Activated T-cell treated with anti-CD3 and anti-CD28 coated beads, Interleukin-2, amount 50 U/mL, for 48 hours (primary cell): ENCODE measurements around the gene RFESD.
"Not testable (repeated sequence)": the region's sequence is repeated elsewhere in the genome, so short reads cannot be mapped to it uniquely, and the experiment has no call there.

ENCODE experiments used
- DNase-seq, 2 experiments: peaks; one replicate each; pipeline ENCODE4 v3.0.0-alpha.2; 2020

RFESD gene

DNA sequence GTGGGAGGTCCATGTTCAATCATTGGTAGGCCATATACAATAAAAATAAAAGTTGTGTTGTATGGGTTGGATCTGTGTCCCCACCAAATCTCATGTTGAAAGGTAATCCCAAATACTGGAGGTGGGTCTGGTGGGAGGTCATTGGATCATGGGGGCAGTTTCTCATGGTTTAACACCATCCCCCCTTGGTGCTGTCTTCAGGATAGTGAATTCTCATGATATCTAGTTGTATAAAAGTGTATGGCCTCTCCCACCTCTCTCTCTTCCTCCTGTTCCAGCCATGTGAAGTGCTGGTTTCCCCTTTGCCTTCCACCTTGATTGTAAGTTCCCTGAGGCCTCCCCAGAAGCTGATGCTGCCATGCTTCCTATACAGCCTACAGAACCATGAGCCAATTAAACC lies 21.1 kb downstream of the RFESD start:
- DNase-seq = no peak

- no peak for DNase-seq
These were observed 21.6 kb downstream of the RFESD start for GRCh38 chr5:95668216-95668615.

DNA sequence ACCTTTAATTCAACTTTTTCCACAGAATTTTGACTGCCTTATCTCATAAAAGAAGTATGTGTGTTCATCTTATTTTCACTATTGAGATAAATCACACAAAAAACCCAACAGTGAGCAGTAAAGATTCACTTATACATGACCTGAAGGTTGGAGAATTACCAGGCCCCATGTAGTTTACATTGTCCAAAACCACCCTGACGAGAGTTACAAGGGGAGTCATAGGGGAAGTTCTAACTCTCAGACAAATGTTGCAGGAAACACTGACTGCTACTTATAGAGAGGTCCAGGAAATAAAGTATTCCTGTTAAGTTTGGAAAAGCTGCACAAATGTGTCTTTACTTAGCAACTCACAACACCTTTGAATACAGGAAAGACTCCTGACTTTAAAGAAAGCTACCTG lies 22.2 kb downstream of the RFESD start:
- no peak for DNase-seq

DNA sequence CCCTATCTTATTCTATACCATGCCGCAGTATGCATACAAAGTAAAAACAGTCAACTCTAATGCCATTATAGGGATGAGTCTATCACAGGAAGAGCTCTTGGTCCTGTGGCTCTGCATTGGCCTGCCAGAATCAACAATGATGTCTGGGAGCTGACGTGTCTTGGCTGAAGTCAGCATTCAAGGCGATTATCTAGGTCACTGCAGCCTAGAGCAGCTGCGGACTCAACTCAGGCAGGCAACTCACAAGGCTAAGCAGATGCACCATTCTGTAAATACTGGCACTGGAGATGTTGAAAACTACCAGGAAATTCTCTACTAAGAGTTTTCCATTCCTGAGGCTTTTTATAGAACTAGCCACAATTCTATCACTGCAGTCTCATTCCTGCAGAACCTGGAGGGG lies 23.0 kb downstream of the RFESD start:
- DNase-seq = no peak

DNA sequence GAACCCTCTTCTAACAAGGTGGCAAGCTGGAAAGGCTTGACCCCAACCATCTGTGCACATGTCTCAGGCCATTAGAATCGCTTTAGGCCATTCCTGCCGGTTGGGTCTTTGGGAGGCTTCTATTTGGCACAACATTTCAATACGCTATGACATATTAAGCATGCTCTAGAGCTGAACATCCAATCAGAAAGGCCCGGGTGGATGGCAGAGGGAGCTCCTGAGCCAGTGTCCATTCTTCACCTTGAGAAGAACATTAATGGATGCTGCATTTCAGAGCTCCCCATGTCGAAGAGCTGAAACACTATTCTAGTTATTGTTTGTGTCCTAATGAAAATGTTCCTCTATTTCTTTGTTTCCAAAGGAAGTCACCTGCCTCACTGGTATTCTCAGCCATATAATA lies 23.4 kb downstream of the RFESD start:
- no peak for DNase-seq

- no peak for DNase-seq
These were observed 24.0 kb downstream of the RFESD start for GRCh38 chr5:95670568-95670967.

DNA sequence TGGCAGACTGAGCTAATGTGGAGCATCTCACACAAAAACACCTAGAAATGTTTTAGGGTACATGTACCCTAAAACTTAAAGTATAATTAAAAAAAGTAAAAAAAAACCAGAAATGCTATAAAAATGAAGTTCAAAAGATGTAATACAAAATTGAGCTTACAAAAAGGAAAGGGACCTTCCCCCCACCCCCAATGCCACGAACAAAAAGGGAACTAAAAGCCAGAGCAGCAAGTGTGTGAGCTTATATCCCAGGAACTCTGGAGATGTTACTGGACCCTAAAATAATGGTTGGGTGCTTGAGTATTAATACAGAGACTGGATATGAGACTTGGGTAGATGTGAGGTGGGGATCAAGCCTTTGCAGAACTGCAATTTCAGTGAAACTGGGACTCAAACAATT lies 25.2 kb downstream of the RFESD start:
- no peak for DNase-seq

- DNase-seq = no peak
These were observed 26.1 kb downstream of the RFESD start for GRCh38 chr5:95672641-95673040.

DNA sequence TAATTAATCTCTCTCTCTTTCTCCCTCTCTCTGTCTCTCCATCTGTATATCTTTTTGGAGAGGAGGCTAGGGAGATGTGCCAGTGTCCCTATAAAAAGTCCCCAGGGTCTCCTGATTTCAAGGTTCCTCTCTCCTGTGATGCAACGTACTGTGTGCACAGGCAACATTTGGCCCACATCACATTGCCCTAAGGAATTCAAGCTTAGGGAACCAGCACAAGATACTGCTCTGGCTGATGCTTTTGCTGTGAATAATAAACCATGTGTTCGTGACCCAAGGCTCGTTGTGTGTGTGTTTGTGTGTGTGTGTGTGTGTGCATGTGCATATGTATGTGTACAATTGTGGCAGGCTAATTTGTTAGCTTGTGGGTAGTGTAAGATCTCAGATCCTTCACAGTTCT lies 26.5 kb downstream of the RFESD start:
- DNase-seq = no peak

DNA sequence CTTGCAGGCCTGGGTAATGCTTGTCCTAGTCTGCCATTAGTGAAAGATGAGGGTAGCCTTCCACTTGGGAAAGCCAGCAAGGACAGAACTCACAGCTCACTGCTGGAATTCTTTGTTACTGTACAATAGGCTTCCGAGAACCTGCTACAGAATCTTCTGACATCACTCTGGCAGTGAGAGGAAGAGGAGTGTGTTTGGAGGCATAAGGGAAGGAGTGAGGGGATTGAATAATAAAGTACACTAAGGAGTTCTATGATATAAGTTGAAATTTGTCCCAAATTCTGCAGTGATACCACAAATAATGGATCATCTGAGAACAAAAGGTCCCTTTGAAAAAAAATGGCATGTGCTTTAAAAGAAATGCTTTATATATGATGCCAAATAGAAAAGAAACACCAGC lies 36.3 kb downstream of the RFESD start, which contains the start of gene SPATA9:
Gene SPATA9 (minus strand): TSS at position 101 of the 400 bp plus-strand sequence. CDS start 137 bp downstream, outside the sequence.
- DNase-seq = no peak

GRCh38 chr5:95684361-95684760 lies 37.8 kb downstream of the RFESD start:
- DNase-seq = no peak

DNA sequence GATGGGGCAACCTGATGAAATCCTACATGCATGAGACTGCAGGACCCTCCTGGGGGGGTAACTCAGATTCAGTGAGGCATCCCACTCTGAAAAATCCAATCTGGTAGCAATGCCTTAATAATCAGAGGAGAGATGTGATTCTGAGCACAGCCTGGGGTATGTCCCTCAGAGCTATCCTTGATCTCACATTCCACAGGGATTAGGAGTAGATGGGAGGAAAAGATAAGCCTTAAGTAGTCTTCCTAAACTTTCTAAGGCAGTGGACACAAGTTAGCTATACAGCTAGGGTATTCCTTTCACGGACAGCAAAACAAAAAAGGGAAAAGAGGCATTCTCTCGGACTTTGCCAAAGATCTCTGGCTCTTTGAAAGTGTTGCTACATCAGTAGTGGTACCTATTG lies 40.1 kb downstream of the RFESD start:
- DNase-seq = no peak

- no peak for DNase-seq
These were observed 43.1 kb downstream of the RFESD start for GRCh38 chr5:95689680-95690079.

GRCh38 chr5:95690333-95690732 lies 43.8 kb downstream of the RFESD start:
- no peak for DNase-seq

DNA sequence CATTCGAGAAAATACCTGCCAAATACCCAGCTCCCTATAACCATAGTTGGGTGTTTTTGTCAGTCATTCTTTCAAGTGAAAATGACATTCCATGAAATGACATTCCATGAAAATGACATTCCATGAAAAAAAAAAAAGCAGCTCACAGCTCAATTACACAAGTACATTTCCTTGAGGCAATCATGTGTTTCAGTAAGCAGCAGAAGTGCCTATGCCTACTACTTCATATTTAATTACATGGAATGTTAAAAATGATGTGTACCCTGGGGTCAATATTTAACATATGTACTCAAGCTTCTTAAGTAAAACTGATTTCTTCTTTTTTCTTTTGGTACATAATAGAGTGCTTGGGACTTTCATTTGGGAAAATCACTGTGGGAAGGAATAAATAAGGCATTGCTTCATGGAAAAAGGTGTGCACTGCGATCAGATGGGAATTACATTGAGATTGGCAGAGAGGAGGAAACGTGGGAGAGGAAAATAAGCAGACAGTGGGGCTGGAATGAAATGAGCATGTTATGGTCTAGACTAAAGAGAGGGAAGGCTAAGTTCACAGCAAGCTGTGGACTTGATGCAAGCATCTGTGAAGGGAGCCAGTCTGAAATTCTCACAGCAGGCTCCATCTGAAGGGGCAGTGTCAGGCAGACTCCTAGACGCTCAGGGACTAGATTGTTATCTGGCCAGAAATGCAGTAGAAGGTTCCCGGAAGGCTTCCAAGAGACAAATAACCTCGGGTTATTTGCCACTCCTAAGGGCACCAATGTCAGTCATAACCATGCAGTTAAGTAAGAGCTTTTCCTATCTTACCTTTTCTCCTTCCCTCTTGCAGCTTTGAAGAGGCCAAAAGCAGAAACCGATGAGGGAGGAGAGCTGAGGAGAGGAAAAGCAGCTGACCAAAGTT lies 51.5 kb downstream of the RFESD start:
- no peak for DNase-seq

DNA sequence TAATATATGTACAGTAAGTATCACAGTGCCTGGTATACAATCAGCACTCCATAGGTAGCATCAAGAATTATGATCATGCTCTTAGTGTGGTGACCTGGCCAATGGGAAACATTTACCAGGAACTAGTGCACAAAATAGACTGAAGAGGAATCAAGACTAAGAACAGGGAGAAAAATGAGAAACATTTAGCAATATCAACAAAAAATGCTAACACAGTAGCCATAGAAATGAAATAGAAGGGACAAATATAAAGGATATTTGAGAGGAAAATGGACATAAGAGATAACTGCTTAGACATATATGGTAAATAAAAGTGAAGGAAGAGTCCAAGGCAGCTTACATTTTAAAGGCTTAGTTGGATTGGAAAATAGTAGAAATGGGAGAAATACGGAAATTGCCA lies 52.8 kb downstream of the RFESD start:
- no peak for DNase-seq

- DNase-seq = no peak
These were observed 54.5 kb downstream of the RFESD start for GRCh38 chr5:95701074-95701473.

DNA sequence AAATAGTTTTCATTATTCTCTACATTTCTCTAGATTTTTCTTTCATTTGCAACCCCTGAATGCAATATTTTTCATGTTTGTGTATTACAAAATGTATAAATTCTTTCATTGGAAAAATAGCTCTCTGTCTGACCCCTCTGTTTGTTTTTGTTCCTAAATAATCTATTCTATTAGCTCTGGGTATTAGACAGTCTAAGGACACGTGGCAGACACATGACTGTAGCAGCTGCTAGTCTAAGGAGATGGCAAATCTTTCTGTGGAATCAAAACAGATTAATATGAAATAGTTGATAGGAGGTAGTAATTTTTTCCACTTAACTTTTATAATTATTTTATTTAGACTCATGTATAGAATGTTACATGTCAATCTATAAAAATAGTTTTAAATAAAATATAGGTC lies 57.6 kb downstream of the RFESD start:
- no peak for DNase-seq

- DNase-seq = not testable (repeated sequence)
These were observed 59.6 kb downstream of the RFESD start for GRCh38 chr5:95706196-95706595.

- no peak for DNase-seq
These were observed 60.5 kb downstream of the RFESD start for GRCh38 chr5:95707055-95707454.
